Measurements from ENCODE around the gene ERMARD.

ERMARD gene

DNA sequence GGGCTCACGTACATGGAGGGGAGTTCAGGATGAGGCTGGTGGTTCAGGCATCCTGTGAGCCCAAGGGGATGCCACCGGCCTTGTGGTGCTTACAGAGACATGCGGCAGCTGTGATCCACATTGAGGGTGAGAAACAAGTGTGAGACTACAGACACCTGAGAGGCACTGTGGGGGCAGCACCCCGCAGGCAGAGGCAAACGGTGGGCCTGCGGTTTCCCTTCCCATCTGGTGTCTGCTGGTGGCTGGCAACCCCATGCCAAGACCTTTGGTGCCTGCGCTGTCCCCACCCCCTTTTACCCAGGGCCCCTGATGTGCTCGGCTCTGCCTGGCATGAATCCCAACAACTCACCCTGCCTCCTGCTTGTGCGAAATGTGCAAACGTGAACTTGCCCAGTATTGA is 42.0 kb downstream of the ERMARD start:
- no peaks in the 10 kb centered on the region for H3K9me3 ChIP-seq (ENCODE audit: control insufficient read depth, insufficient read depth, low read length)
- no peaks in the 10 kb centered on the region for H3F3A ChIP-seq (ENCODE audit: control insufficient read depth, insufficient read depth)
- peaks cover 7% of the 10 kb centered on the region; the same call in 1 of the 2 replicates for H3K27me3 ChIP-seq (ENCODE audit: control insufficient read depth, low read length)
- no peaks in the 10 kb centered on the region for H3K79me2 ChIP-seq (ENCODE audit: control insufficient read depth, low read length)
- TF ChIP-seq EZH2phosphoT487 (IDR thresholded peaks at IDR 0.05; ENCODE audit: borderline replicate concordance, low read length), result no peak
- TF ChIP-seq, protein P1, sequence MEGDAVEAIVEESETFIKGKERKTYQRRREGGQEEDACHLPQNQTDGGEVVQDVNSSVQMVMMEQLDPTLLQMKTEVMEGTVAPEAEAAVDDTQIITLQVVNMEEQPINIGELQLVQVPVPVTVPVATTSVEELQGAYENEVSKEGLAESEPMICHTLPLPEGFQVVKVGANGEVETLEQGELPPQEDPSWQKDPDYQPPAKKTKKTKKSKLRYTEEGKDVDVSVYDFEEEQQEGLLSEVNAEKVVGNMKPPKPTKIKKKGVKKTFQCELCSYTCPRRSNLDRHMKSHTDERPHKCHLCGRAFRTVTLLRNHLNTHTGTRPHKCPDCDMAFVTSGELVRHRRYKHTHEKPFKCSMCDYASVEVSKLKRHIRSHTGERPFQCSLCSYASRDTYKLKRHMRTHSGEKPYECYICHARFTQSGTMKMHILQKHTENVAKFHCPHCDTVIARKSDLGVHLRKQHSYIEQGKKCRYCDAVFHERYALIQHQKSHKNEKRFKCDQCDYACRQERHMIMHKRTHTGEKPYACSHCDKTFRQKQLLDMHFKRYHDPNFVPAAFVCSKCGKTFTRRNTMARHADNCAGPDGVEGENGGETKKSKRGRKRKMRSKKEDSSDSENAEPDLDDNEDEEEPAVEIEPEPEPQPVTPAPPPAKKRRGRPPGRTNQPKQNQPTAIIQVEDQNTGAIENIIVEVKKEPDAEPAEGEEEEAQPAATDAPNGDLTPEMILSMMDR (IDR thresholded peaks at IDR 0.05; ENCODE audit: low read depth, low read length, poor library complexity, severe bottlenecking), result no peak
- no peaks in the 10 kb centered on the region for H3K36me3 ChIP-seq (ENCODE audit: control insufficient read depth, low read length)
- no peaks in the 10 kb centered on the region for H3K9me2 ChIP-seq (replicated peaks; ENCODE audit: control insufficient read depth, low read length)
- H3K4me1 ChIP-seq (ENCODE audit: control insufficient read depth, low read length), result peaks cover 15% of the 10 kb centered on the region
- H3K27ac ChIP-seq (ENCODE audit: low read depth, low read length), result no peak overlapping the region
- no peaks in the 10 kb centered on the region for H4K20me1 ChIP-seq (ENCODE audit: control insufficient read depth, insufficient read depth, low read depth, low read length)
- no peak overlapping the region for H3K4me2 ChIP-seq (ENCODE audit: low read length)
- H3K4me3 ChIP-seq (ENCODE audit: low read length), result no peak overlapping the region

DNA sequence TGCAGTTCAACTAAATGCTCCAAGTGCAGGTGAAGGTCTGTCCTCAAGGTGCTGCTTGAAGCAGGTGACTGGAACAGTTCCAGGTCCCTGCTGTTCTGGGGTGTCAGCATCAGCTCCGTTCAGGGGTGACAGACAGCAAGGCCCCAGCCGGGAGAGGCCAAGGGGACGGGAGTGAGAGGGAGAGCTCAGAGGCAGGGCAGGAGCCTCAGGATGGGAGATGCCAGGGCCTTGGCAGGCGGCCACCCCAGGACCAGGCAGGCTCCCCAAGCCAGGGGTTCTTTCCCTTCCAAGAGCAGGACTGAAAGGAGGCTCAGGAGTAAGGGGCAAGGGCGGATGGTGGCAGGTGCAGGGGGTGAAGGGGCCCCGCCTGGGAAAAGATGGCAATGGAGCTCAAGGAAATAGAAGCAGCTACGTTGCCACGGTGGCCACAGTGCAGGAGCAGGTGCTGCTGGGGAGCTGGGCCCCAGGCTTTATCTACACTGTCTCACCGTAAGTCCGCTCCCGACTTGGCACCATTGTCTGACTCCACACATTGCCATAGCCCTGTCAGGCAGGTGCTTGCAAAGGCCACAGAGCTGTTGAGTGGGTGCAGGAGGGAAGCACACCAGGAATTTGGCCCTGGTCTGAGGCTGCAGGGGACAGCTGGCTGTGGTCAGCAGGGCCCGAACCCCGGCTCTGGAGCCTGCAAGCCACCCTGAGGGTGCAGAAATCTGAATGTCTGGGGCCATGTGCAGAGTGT is 43.1 kb downstream of the ERMARD start:
- no peak overlapping the region for H3K4me3 ChIP-seq (ENCODE audit: low read length)
- no peaks in the 10 kb centered on the region for H3F3A ChIP-seq (ENCODE audit: control insufficient read depth, insufficient read depth)
- no peaks in the 10 kb centered on the region for H3K79me2 ChIP-seq (ENCODE audit: control insufficient read depth, low read length)
- H3K27ac ChIP-seq (ENCODE audit: low read depth, low read length), result no peak overlapping the region
- no peaks in the 10 kb centered on the region for H4K20me1 ChIP-seq (ENCODE audit: control insufficient read depth, insufficient read depth, low read depth, low read length)
- no peaks in the 10 kb centered on the region for H3K36me3 ChIP-seq (ENCODE audit: control insufficient read depth, low read length)
- H3K9me3 ChIP-seq (ENCODE audit: control insufficient read depth, insufficient read depth, low read length), result no peaks in the 10 kb centered on the region
- peaks cover 6% of the 10 kb centered on the region; the same call in 1 of the 2 replicates for H3K27me3 ChIP-seq (ENCODE audit: control insufficient read depth, low read length)
- H3K4me1 ChIP-seq (ENCODE audit: control insufficient read depth, low read length), result peaks cover 14% of the 10 kb centered on the region
- H3K4me2 ChIP-seq (ENCODE audit: low read length), result no peak overlapping the region
- no peaks in the 10 kb centered on the region for H3K9me2 ChIP-seq (replicated peaks; ENCODE audit: control insufficient read depth, low read length)
- TF ChIP-seq, protein P1 (IDR thresholded peaks at IDR 0.05; ENCODE audit: low read depth, low read length, poor library complexity, severe bottlenecking), result no peak
- TF ChIP-seq EZH2phosphoT487 (IDR thresholded peaks at IDR 0.05; ENCODE audit: borderline replicate concordance, low read length), result no peak

DNA sequence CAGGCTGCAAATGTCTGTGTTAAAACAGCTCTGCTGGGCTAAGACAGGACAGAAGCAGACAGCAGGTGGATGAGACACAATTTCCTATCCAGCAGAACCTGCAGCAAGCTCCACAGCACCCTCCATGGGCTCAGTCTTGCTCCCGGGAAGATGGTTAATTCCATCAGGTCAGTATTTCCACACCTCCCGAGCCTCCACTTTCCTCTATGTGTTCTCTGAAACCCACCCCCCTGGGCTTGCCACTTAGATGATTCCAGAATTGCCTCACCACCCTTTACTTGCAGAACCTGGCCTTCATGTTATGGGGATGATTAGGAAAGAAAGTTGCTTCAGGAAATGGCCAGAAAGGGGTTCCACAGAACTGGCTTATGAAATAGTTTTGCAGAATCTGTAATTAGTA is 43.8 kb downstream of the ERMARD start:
- H3K9me3 ChIP-seq (ENCODE audit: control insufficient read depth, insufficient read depth, low read length), result no peaks in the 10 kb centered on the region
- no peak overlapping the region for H3K27ac ChIP-seq (ENCODE audit: low read depth, low read length)
- H3K4me3 ChIP-seq (ENCODE audit: low read length), result no peak overlapping the region
- no peaks in the 10 kb centered on the region for H3F3A ChIP-seq (ENCODE audit: control insufficient read depth, insufficient read depth)
- H3K4me1 ChIP-seq (ENCODE audit: control insufficient read depth, low read length), result peaks cover 7% of the 10 kb centered on the region
- H3K27me3 ChIP-seq (ENCODE audit: control insufficient read depth, low read length), result peaks cover 3% of the 10 kb centered on the region; the same call in 1 of the 2 replicates
- no peaks in the 10 kb centered on the region for H4K20me1 ChIP-seq (ENCODE audit: control insufficient read depth, insufficient read depth, low read depth, low read length)
- H3K4me2 ChIP-seq (ENCODE audit: low read length), result no peak overlapping the region
- H3K9me2 ChIP-seq (replicated peaks; ENCODE audit: control insufficient read depth, low read length), result no peaks in the 10 kb centered on the region
- no peaks in the 10 kb centered on the region for H3K79me2 ChIP-seq (ENCODE audit: control insufficient read depth, low read length)
- no peak for TF ChIP-seq EZH2phosphoT487 (IDR thresholded peaks at IDR 0.05; ENCODE audit: borderline replicate concordance, low read length)
- TF ChIP-seq, protein P1 (IDR thresholded peaks at IDR 0.05; ENCODE audit: low read depth, low read length, poor library complexity, severe bottlenecking), result no peak
- no peaks in the 10 kb centered on the region for H3K36me3 ChIP-seq (ENCODE audit: control insufficient read depth, low read length)

All from DOHH2 (cell line).